ENCODE measurements around the gene YY1AP1. TPM values are rescaled to one million over a fixed set of nuclear protein-coding genes. Genes with fewer than 3 reads are reported as not detected.
"Not testable (repeated sequence)": the region's sequence is repeated elsewhere in the genome, so short reads cannot be mapped to it uniquely, and the experiment has no call there.

The YY1AP1 gene
- total RNA-seq, 2 donors from 2014 or later, result 41.9 to 62.1 TPM

DNA sequence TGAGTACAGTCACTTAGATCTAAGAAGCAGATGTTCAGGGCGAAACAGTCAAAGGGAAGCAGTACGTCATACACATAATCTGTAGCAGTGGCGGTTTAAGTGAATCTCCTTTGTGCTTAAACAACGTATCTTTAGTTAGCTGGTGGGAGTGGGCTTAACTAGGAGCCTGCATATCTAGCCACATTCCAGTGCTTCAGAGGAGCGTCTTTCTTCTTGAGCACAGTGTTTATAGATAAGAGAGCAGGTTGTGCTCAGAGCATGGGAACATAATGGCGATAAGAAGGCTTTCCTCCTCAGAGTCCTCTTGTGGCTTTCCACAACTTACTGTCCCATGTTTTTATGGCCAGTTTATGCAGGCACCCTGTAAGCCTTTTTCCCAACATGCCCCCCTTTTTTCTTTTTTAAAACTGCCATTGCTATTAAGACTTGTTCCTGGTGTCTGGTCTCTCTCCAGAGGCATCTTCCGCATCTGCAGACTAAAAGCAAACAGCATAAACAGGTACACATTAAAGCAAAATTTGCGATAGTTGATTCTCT, 3.5 kb upstream of the YY1AP1 start:
- H3K4me1 ChIP-seq, result no peaks in the 10 kb centered on the region
- no peak overlapping the region for H3K27ac ChIP-seq
- H3K4me3 ChIP-seq, result no peak overlapping the region
- DNase-seq, result no peak
- H3K9me3 ChIP-seq, result no peaks in the 10 kb centered on the region
- H3K36me3 ChIP-seq, result no peaks in the 10 kb centered on the region
- H3K27me3 ChIP-seq, result no peaks in the 10 kb centered on the region
- TF ChIP-seq, protein P1, sequence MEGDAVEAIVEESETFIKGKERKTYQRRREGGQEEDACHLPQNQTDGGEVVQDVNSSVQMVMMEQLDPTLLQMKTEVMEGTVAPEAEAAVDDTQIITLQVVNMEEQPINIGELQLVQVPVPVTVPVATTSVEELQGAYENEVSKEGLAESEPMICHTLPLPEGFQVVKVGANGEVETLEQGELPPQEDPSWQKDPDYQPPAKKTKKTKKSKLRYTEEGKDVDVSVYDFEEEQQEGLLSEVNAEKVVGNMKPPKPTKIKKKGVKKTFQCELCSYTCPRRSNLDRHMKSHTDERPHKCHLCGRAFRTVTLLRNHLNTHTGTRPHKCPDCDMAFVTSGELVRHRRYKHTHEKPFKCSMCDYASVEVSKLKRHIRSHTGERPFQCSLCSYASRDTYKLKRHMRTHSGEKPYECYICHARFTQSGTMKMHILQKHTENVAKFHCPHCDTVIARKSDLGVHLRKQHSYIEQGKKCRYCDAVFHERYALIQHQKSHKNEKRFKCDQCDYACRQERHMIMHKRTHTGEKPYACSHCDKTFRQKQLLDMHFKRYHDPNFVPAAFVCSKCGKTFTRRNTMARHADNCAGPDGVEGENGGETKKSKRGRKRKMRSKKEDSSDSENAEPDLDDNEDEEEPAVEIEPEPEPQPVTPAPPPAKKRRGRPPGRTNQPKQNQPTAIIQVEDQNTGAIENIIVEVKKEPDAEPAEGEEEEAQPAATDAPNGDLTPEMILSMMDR (IDR thresholded peaks at IDR 0.05), result no peak
- intact Hi-C loops (cut with DNase I), result no loop called here
- no peak overlapping the region for H3K9ac ChIP-seq (ENCODE audit: low read depth in 2 of 2, low read length in 2 of 2)

DNA sequence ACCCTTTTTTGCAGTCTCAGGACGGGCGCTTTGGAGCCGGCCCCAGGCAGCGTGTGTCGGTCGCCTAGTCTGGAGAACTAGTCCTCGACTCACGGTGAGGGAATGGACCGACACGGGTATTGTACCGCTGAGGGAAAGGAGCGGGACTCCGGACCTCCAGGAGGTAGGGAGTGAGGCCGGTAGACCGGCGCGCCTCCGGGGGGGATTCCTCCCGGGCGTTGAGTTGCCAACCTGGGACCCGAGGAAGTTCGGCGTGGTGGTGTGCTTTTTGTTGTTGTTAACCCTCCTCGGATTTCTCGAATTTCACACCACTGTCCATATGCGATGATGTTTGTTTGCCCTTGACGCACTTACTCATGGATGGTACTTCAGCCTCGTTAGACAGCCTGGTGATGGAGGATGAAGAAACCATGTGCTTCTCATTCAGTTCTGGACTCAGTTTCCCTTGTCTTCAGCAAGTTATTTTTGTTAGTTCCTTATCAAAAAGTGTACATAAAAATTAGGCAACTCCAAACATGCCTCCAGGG, 570 bp upstream of the YY1AP1 start, which contains the start of gene DAP3:
DAP3 (plus strand) TSS at position 11 of the 527 bp plus-strand sequence. CDS start 20,689 bp downstream, outside the sequence.
- H3K36me3 ChIP-seq; intact Hi-C loops (cut with DNase I); H3K4me1 ChIP-seq; H3K9me3 ChIP-seq; DNase-seq; H3K27me3 ChIP-seq: not testable (repeated sequence)
- H3K9ac ChIP-seq (ENCODE audit: low read depth in 2 of 2, low read length in 2 of 2), result peak within 1 kb of the TSS; percentile 92 to 99
- H3K27ac ChIP-seq, result peak within 1 kb of the TSS; percentile 96
- H3K4me3 ChIP-seq, result peak within 1 kb of the TSS; percentile 99

DNA sequence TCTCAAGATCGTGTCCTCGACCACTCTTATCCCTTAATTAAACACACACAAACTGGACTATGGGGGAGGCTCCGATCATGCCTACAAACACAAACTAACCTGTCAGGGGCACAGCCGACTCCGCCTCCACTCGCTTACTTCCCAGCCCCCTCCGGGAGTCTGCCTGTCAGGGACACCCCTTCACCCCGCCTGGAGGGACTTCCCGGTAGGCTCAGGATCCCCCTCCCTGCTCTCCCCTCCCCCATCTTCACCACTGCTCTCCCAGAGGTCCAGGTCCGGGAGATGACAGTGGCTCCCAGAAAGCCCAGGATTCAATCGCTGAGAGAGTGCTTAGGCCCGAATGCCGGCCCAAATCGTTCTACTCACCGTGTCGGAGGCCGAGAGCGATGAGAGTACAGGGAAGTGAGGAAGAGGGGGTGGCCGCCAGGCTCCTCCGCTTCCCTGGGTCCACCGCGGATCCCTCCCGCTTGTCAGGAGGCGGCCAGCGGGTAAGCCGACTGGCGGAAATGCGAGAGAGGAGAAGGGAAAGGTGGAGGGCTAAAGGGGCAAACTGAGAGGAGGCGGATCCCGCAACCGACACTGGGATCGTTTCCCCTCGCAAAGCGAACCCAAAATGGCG, 760 bp downstream of the YY1AP1 start:
- H3K36me3 ChIP-seq; H3K27me3 ChIP-seq; H3K9me3 ChIP-seq; H3K4me1 ChIP-seq; intact Hi-C loops (cut with DNase I): not testable (repeated sequence)
- DNase-seq, result peak; percentile 51
- Histone ChIP-seq H3K4me3 (peak overlapping the region; percentile 99), H3K27ac (peak overlapping the region; percentile 96), H3K9ac (ENCODE audit: low read depth in 2 of 2, low read length in 2 of 2) (peak overlapping the region; percentile 92 to 99)

DNA sequence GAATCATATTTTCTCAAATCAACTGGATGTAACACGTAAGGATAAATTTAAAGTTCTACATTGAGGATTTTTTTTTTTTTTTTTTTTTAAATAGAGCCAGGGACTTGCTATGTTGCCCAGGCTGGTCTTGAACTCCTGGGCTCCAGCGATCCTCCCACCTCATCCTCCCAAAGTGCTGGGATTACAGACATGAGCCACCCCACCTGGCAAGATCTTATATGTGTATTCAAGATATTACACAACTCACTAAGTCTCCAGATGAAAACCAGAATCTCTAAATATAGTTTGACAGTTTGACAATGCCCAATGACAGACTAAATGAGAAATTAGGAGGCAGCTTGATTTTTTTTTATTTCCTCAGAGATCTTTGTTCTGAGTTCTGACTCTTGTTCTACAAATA, 6.8 kb downstream of the YY1AP1 start:
- Histone ChIP-seq H3K27me3 (no peaks in the 10 kb centered on the region), H3K9me3 (no peaks in the 10 kb centered on the region), H3K4me1 (no peaks in the 10 kb centered on the region), H3K4me3 (no peak overlapping the region), H3K36me3 (peaks cover 7% of the 10 kb centered on the region), H3K27ac (no peak overlapping the region), H3K9ac (ENCODE audit: low read depth in 2 of 2, low read length in 2 of 2) (no peak overlapping the region)
- DNase-seq, result no peak
- TF ChIP-seq, protein P1 (IDR thresholded peaks at IDR 0.05), result no peak
- intact Hi-C loops (cut with DNase I), result no loop called here

DNA sequence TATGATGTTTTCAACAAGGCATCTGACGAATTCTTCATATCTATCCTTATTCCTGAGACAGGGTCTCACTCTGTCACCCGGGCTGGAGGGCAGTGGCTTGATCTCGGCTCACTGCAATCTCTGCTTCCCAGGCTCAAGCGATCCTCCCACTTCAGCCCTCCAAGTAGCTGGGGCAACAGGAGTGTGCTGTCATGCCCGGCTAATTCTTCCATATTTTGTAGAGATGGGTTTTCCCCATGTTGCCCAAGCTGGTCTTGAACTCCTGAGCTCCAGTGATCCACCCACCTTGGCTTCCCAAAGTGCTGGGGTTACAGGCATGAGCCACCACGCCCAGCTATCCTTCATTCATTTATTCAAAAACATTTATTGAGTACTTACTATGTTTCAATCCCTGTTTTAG, 8.0 kb downstream of the YY1AP1 start:
- TF ChIP-seq, protein P1 (IDR thresholded peaks at IDR 0.05), result no peak

DNA sequence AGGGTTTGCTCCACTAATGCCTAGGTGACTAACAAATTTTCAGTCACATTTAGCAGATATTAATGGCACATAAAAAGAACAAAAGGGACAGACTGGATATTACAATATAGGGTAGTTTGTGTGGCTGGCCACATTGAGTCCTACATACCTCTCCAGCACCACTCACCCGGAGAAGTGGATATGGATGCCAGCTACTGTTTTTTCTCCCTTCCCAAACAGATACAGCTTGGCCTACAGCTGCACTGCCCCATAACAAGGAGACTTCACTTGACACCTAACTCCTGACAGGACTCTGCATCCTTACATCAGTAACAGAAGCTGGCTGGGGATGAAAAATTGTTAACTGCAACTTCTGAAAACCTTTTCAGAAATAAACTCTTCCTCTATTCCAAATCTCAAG, 9.6 kb downstream of the YY1AP1 start:
- H3K4me1 ChIP-seq; H3K9me3 ChIP-seq; H3K27me3 ChIP-seq; intact Hi-C loops (cut with DNase I); H3K9ac ChIP-seq (ENCODE audit: low read depth in 2 of 2, low read length in 2 of 2); H3K27ac ChIP-seq; H3K4me3 ChIP-seq; DNase-seq: not testable (repeated sequence)
- H3K36me3 ChIP-seq, result peaks cover 20% of the 10 kb centered on the region

More for the DNA sequence above, 8.0 kb downstream of the YY1AP1 start:
- H3K27me3 ChIP-seq, result no peaks in the 10 kb centered on the region
- no peak overlapping the region for H3K9ac ChIP-seq (ENCODE audit: low read depth in 2 of 2, low read length in 2 of 2)
- intact Hi-C loops (cut with DNase I), result no loop called here
- H3K4me3 ChIP-seq, result no peak overlapping the region
- no peak for DNase-seq
- no peak overlapping the region for H3K27ac ChIP-seq
- H3K9me3 ChIP-seq, result no peaks in the 10 kb centered on the region
- peaks cover 12% of the 10 kb centered on the region for H3K36me3 ChIP-seq
- H3K4me1 ChIP-seq, result no peaks in the 10 kb centered on the region

DNA sequence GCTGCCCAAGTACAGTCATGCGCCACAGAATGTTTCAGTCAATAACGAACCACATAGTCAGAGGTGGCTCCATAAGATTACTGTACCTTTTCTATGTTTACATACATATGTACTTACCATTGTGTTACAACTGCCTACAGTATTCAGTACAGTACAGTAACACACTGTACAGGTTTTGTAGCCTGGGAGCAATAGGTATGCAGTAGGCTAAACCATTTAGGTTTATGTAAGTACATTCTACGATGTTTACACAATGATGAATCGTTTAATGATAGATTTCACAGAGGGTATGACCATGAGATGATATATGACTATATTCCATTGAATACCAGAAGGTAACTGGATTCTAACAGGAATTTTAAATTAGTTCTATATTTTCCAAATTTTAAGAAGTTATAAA, 10.5 kb downstream of the YY1AP1 start:
- intact Hi-C loops (cut with DNase I), result no loop called here
- TF ChIP-seq, protein P1 (IDR thresholded peaks at IDR 0.05), result no peak
- peaks cover 24% of the 10 kb centered on the region for H3K36me3 ChIP-seq

More for the DNA sequence above, 10.5 kb downstream of the YY1AP1 start:
- H3K27ac ChIP-seq, result no peak overlapping the region
- no peaks in the 10 kb centered on the region for H3K9me3 ChIP-seq
- H3K4me1 ChIP-seq, result no peaks in the 10 kb centered on the region
- no peak overlapping the region for H3K9ac ChIP-seq (ENCODE audit: low read depth in 2 of 2, low read length in 2 of 2)
- no peaks in the 10 kb centered on the region for H3K27me3 ChIP-seq
- H3K4me3 ChIP-seq, result no peak overlapping the region
- DNase-seq, result no peak
